Liver (tissue), 9 donors: ENCODE measurements around the gene CCSER2. TPM values are rescaled to one million over a fixed set of nuclear protein-coding genes. Genes with fewer than 3 reads are reported as not detected.

ENCODE experiments used
- DNase-seq: peaks from one replicate; pipeline ENCODE4 v3.0.0-alpha.2; 2017; ENCODE audit warnings: low spot score
- H3K27ac ChIP-seq, 2 donors: one replicate each; pipeline ENCODE4 v1.7.0; 2013; ENCODE audit warnings: inconsistent platforms in 2 of 2, low read length in 2 of 2, control low read depth in 1 of 2, low read depth in 1 of 2, mild to moderate bottlenecking in 1 of 2
- H3K27me3 ChIP-seq, 4 donors: one replicate each; pipeline versions ENCODE4 v1.6.1 to v1.7.0; 2013; ENCODE audit warnings: low read length in 3 of 4, inconsistent platforms in 1 of 4, mild to moderate bottlenecking in 1 of 4, moderate library complexity in 1 of 4; ENCODE audit not compliant: control insufficient read depth in 4 of 4, insufficient read depth in 4 of 4
- H3K36me3 ChIP-seq, 4 donors: one replicate each; pipeline versions ENCODE4 v1.6.1 to v1.7.0; 2013; ENCODE audit warnings: low read length in 3 of 4, mild to moderate bottlenecking in 3 of 4, low read depth in 1 of 4, moderate library complexity in 1 of 4; ENCODE audit not compliant: control insufficient read depth in 4 of 4, insufficient read depth in 3 of 4
- H3K4me1 ChIP-seq, 4 donors: one replicate each; pipeline versions ENCODE4 v1.6.1 to v1.7.0; 2013; ENCODE audit warnings: low read length in 3 of 4, mild to moderate bottlenecking in 3 of 4, moderate library complexity in 1 of 4; ENCODE audit not compliant: control insufficient read depth in 4 of 4, insufficient read depth in 4 of 4
- H3K4me3 ChIP-seq, 3 donors: one replicate each; pipeline versions ENCODE4 v1.6.1 to v1.7.0; 2013; ENCODE audit warnings: low read length in 3 of 3, control low read depth in 1 of 3, low read depth in 1 of 3, mild to moderate bottlenecking in 1 of 3
- H3K9ac ChIP-seq, 2 donors: one replicate each; pipeline ENCODE4 v1.7.0; 2013; ENCODE audit warnings: low read length in 2 of 2, mild to moderate bottlenecking in 2 of 2, moderate library complexity in 2 of 2, control low read depth in 1 of 2, low read depth in 1 of 2
- H3K9me3 ChIP-seq, 4 donors: one replicate each; pipeline versions ENCODE4 v1.6.1 to v1.7.0; 2013; ENCODE audit warnings: low read length in 3 of 4; ENCODE audit not compliant: control insufficient read depth in 4 of 4
- EGR1 ChIP-seq, 2 donors: IDR thresholded peaks; 2 replicates each; pipeline ENCODE4 v1.6.1; 2016 to 2018; ENCODE audit warnings: antibody characterized with exemption in 2 of 2, low read depth in 2 of 2
- FOXA1 ChIP-seq: IDR thresholded peaks from 2 replicates; pipeline ENCODE4 v1.6.1; 2016; ENCODE audit warnings: antibody characterized with exemption
- FOXA2 ChIP-seq: IDR thresholded peaks from 2 replicates; pipeline ENCODE4 v1.6.1; 2016; ENCODE audit warnings: antibody characterized with exemption
- HNF4A ChIP-seq, 2 donors: conservative IDR thresholded peaks; 2 replicates each; pipeline ENCODE4 v1.6.1; 2016; ENCODE audit warnings: antibody characterized with exemption in 2 of 2, mild to moderate bottlenecking in 2 of 2
- HNF4G ChIP-seq: IDR thresholded peaks from 2 replicates; pipeline ENCODE4 v1.6.1; 2016; ENCODE audit warnings: antibody characterized with exemption
- NR2F2 ChIP-seq: IDR thresholded peaks from 2 replicates; pipeline ENCODE4 v1.6.1; 2016; ENCODE audit warnings: antibody characterized with exemption
- RAD21 ChIP-seq, 2 donors: IDR thresholded peaks; 2 replicates each; pipeline ENCODE4 v1.6.1; 2016; ENCODE audit warnings: antibody characterized with exemption in 2 of 2, mild to moderate bottlenecking in 2 of 2
- RXRA ChIP-seq, 2 donors: IDR thresholded peaks; 2 replicates each; pipeline ENCODE4 v1.6.1; 2017 to 2018; ENCODE audit warnings: antibody characterized with exemption in 2 of 2, mild to moderate bottlenecking in 1 of 2
- TAF1 ChIP-seq: conservative IDR thresholded peaks from 2 replicates; pipeline ENCODE4 v1.6.1; 2016; ENCODE audit warnings: antibody characterized with exemption, mild to moderate bottlenecking
- WGBS: extraction: QIAGEN DNeasy Blood & Tissue Kit; methylation state at CpG from one replicate; pipeline ENCODE4 v1.1.7; 2013; 5-methylcytosine and 5-hydroxymethylcytosine counted together
- polyA plus RNA-seq, 2 donors: library from polyadenylated mRNA; stranded (reverse) in 1 of 2; unstranded in 1 of 2; fragments of 200-250 nt in 1 of 2; fragments of >200 nt in 1 of 2; fragmentation: Nextera tagmentation in 1 of 2; extraction: Ambion mirVana in 1 of 2; gene quantifications; one replicate each; pipeline versions ENCODE4 v1.2.1 to v1.2.3, GENCODE V29; 2013 to 2015
- total RNA-seq, 2 donors: library from RNA; depleted of rRNA; stranded (reverse); fragments of >200 nt; gene quantifications; one replicate each; pipeline ENCODE4 v1.2.3, GENCODE V29; 2014
- TF ChIP-seq, protein P1 (sequence below): IDR thresholded peaks from 2 replicates; pipeline ENCODE4 v1.6.1; 2016; ENCODE audit warnings: antibody characterized with exemption
- TF ChIP-seq, protein P2 (sequence below): IDR thresholded peaks from 2 replicates; pipeline ENCODE4 v1.6.1; 2016; ENCODE audit warnings: antibody characterized with exemption, mild to moderate bottlenecking
- donor health status: healthy.
- donor health status: healthy.
- donor health status: healthy.
- donor health status: healthy.
- donor health status: healthy.

CCSER2 gene
- total and polyA plus RNA-seq, 4 donors = 5.6 to 18.2 (median 12.1) TPM

DNA sequence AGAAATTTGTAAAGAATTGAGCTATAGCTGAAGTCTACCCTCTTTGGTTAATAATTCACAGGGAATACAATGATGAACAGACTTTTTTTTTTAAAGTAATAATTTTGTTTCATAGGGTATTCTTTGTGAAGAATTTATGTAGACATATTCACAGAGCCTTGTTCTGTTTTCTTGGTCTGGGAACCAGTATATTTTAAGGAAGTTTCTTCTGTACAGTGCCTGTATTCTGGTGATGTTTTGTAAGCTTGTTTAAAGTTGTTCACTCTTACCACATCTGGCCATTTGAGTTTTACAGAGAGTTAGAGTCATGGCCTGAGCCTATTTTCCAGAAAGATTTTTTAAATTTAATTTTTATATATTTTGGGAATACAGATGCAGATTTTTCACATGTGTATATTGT, 70.3 kb downstream of the CCSER2 start:
- Histone ChIP-seq H3K27me3 (no peaks in the 10 kb centered on the region), H3K9me3 (no peaks in the 10 kb centered on the region), H3K4me1 (peaks cover 0 to 2% (median 0%) of the 10 kb centered on the region in 4 donors), H3K4me3 (no peak overlapping the region), H3K36me3 (no peaks in the 10 kb centered on the region), H3K27ac (no peak overlapping the region), H3K9ac (no peak overlapping the region)
- no peak for DNase-seq
- no peak for TF ChIP-seq HNF4G
- TF ChIP-seq RXRA (IDR thresholded peaks at IDR 0.05) = no peak
- TF ChIP-seq FOXA2 = no peak
- no peak for TF ChIP-seq TAF1
- no peak for TF ChIP-seq EGR1 (IDR thresholded peaks at IDR 0.05; ENCODE audit: low read depth in 2 of 2)
- no peak for TF ChIP-seq HNF4A (conservative IDR thresholded peaks at IDR 0.05)
- TF ChIP-seq, protein P1, sequence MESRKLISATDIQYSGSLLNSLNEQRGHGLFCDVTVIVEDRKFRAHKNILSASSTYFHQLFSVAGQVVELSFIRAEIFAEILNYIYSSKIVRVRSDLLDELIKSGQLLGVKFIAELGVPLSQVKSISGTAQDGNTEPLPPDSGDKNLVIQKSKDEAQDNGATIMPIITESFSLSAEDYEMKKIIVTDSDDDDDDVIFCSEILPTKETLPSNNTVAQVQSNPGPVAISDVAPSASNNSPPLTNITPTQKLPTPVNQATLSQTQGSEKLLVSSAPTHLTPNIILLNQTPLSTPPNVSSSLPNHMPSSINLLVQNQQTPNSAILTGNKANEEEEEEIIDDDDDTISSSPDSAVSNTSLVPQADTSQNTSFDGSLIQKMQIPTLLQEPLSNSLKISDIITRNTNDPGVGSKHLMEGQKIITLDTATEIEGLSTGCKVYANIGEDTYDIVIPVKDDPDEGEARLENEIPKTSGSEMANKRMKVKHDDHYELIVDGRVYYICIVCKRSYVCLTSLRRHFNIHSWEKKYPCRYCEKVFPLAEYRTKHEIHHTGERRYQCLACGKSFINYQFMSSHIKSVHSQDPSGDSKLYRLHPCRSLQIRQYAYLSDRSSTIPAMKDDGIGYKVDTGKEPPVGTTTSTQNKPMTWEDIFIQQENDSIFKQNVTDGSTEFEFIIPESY = no peak
- TF ChIP-seq NR2F2 = no peak
- TF ChIP-seq RAD21 (IDR thresholded peaks at IDR 0.05) = no peak

DNA sequence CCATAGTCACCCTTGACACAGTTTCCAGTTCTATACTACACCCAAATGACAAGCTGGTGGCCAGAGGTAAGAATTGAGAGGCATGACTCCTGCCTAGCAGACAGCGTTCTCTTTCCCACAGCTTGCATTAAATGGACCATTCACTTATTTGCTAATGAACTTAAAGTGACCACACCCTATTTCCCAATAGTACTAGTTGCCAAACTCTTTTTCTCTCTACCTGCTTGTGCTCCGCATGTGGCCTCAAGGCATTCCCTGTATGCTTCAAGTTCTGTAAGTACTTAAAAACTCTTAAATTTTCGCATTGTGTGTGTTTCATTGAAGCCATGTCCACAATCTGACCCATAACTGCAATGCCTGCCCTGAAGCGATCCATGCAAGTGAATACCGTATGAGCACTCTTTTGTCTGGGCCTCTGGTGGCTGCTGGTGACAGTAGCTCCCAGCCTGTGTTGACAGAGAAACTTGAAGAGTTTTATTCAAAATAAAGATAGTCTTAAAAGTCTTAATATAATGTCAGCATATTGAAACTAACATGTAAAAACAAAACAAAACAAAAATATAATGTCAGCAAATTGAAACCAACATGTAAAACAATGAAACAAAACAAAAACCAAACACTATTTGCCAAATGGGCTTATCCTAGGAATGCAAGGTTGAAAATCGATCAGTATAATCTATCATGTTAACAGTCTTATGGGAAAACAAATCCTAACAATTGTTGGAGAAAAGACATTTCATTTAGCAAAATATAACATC, 73.6 kb downstream of the CCSER2 start:
- WGBS = 87% methylated on average over 6 of the region's 6 CpGs
- Histone ChIP-seq H3K9me3 (no peaks in the 10 kb centered on the region), H3K27ac (no peak overlapping the region), H3K36me3 (no peaks in the 10 kb centered on the region), H3K9ac (no peak overlapping the region), H3K4me1 (peaks cover 0 to 2% (median 0%) of the 10 kb centered on the region in 4 donors), H3K27me3 (no peaks in the 10 kb centered on the region), H3K4me3 (no peak overlapping the region)
- TF ChIP-seq RXRA (IDR thresholded peaks at IDR 0.05) (no peak), HNF4A (conservative IDR thresholded peaks at IDR 0.05) (no peak), FOXA1 (no peak)
- no peak for DNase-seq

DNA sequence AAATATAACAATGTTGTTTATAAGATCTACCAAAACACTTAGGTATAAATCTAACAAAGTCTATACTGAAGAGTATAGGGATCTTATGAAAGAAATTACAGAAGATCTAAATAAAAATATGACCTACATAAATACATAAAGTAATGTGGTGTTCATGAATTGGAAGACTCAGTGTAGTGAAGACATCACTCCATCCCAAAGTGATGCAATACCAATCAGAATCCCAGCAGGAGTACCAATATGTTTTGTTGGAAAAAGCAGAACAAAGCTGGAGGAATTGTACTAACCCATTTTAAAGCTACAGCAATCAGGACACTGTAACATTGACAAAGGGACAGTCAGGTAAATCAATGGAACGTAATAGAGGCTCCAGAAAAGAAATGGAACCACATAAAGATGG, 76.4 kb downstream of the CCSER2 start:
- WGBS = 97% methylated on average over 1 of the region's 1 CpG
- H3K27ac ChIP-seq = no peak overlapping the region
- no peak overlapping the region for H3K9ac ChIP-seq
- no peak overlapping the region for H3K4me3 ChIP-seq
- no peaks in the 10 kb centered on the region for H3K36me3 ChIP-seq
- TF ChIP-seq, protein P2, sequence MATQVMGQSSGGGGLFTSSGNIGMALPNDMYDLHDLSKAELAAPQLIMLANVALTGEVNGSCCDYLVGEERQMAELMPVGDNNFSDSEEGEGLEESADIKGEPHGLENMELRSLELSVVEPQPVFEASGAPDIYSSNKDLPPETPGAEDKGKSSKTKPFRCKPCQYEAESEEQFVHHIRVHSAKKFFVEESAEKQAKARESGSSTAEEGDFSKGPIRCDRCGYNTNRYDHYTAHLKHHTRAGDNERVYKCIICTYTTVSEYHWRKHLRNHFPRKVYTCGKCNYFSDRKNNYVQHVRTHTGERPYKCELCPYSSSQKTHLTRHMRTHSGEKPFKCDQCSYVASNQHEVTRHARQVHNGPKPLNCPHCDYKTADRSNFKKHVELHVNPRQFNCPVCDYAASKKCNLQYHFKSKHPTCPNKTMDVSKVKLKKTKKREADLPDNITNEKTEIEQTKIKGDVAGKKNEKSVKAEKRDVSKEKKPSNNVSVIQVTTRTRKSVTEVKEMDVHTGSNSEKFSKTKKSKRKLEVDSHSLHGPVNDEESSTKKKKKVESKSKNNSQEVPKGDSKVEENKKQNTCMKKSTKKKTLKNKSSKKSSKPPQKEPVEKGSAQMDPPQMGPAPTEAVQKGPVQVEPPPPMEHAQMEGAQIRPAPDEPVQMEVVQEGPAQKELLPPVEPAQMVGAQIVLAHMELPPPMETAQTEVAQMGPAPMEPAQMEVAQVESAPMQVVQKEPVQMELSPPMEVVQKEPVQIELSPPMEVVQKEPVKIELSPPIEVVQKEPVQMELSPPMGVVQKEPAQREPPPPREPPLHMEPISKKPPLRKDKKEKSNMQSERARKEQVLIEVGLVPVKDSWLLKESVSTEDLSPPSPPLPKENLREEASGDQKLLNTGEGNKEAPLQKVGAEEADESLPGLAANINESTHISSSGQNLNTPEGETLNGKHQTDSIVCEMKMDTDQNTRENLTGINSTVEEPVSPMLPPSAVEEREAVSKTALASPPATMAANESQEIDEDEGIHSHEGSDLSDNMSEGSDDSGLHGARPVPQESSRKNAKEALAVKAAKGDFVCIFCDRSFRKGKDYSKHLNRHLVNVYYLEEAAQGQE = no peak
- TF ChIP-seq FOXA1 = no peak
- H3K9me3 ChIP-seq = no peaks in the 10 kb centered on the region
- peaks cover 0 to 2% (median 0%) of the 10 kb centered on the region in 4 donors for H3K4me1 ChIP-seq
- no peaks in the 10 kb centered on the region for H3K27me3 ChIP-seq
- no peak for DNase-seq
